Measurements from ENCODE around the gene COLQ.
A peak's percentile ranks its signal among the peaks of the same experiment; 100 is the strongest.
"Not testable (repeated sequence)": the region's sequence is repeated elsewhere in the genome, so short reads cannot be mapped to it uniquely, and the experiment has no call there.

The COLQ gene

GRCh38 chr3:15535732-15536131 is 14.2 kb upstream of the COLQ start:
- DNase-seq (ENCODE audit: low read depth): no peak
- no peak overlapping the region for H3K4me3 ChIP-seq (ENCODE audit: low read depth, low read length)
- TF ChIP-seq, protein P1, sequence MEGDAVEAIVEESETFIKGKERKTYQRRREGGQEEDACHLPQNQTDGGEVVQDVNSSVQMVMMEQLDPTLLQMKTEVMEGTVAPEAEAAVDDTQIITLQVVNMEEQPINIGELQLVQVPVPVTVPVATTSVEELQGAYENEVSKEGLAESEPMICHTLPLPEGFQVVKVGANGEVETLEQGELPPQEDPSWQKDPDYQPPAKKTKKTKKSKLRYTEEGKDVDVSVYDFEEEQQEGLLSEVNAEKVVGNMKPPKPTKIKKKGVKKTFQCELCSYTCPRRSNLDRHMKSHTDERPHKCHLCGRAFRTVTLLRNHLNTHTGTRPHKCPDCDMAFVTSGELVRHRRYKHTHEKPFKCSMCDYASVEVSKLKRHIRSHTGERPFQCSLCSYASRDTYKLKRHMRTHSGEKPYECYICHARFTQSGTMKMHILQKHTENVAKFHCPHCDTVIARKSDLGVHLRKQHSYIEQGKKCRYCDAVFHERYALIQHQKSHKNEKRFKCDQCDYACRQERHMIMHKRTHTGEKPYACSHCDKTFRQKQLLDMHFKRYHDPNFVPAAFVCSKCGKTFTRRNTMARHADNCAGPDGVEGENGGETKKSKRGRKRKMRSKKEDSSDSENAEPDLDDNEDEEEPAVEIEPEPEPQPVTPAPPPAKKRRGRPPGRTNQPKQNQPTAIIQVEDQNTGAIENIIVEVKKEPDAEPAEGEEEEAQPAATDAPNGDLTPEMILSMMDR (IDR thresholded peaks at IDR 0.05; ENCODE audit: insufficient read depth, low read depth, low read length, missing control alignments): no peak

DNA sequence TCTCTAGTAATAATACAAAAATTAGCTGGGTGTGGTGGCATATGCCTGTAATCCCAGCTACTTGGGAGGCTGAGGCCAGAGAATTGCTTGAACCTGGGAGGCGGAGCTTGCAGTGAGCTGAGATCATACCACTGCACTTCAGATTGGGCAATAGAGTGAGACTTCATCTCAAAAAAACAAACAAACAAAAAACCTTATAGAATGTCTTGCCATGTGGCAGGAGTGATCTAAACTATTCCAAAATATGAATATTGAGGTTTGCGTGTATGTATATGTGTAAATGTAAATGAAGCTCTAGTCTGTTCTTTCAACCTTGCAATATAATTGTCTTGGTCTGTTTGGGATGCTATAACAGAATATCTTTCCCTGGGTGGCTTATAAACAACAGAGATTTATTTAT is 11.1 kb upstream of the COLQ start:
- DNase-seq (ENCODE audit: low read depth); H3K4me3 ChIP-seq (ENCODE audit: low read depth, low read length): not testable (repeated sequence)

DNA sequence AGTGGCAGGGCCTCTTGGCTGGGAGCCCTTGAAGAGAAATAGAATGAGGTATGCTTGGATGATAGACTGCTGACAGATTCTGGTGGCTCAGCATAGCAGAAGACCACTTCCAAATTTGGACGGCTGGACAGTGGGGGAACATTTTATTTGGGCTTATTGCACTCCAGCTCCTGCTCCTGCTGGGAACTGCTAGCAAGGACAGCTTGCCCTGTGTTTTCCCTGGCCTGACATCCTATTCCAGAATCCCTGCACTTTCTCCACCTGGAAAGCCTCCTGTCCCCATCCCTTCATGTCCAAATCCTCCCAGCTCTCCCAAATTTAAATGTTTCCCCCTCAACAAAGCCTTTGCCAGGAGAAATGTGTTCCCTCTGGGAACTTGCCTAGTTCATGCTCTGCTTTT is 9.8 kb upstream of the COLQ start:
- TF ChIP-seq, protein P1 (IDR thresholded peaks at IDR 0.05; ENCODE audit: insufficient read depth, low read depth, low read length, missing control alignments): no peak
- no peak for DNase-seq (ENCODE audit: low read depth)
- H3K4me3 ChIP-seq (ENCODE audit: low read depth, low read length): no peak overlapping the region

DNA sequence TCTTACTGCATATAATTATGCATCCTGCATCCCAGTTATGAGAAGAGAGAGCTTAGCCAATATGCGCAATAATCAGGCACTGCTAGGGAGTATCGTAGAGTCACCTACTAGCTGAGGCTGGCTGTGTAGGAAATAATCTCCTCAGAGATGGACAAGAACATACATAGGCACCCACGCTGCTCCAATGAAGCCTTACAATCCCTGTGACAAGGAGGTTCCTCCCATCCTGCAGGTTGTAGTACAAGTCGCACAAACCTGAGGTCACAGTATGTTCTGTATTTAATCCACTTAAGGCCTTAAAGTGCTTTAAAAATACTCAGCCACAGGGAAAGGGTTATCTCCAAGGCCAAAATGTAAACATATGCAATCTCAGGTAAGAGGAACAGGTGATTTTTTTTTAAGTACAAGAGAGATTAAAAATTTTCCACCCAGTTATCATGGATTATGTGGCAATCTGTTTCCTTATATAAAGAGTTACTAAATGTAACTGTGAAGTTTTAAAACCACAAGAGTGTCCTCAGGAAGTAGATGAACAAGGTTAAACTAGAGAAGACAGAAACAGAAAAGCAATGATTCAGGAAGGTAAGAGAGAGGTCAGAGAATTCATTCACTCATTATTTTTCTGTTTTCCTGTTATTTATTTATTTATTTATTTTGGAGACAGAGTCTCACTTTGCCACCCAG is 7.5 kb upstream of the COLQ start:
- TF ChIP-seq, protein P1 (IDR thresholded peaks at IDR 0.05; ENCODE audit: insufficient read depth, low read depth, low read length, missing control alignments): no peak
- no peak overlapping the region for H3K4me3 ChIP-seq (ENCODE audit: low read depth, low read length)
- DNase-seq (ENCODE audit: low read depth): no peak

DNA sequence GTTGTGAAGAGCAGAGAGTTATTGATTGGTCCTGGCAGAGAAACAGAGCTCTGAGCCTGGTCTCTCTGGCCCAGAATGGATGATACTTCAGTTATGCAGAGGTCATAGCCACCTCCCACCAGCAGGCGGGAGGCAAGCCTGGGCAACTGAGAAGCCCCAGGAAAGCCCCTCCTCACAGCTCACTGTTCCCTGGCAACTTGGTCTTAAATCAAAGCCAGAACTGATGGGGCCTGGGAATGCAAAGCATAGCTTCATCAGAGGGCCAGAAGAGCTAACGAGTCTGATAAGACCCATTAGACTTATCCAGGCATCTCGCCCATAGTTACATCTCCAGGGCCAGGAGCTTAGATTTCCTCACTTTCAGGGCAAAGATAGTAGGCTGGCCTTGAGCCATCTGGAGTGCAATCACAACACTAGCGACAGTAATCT is 5.5 kb upstream of the COLQ start:
- TF ChIP-seq, protein P1 (IDR thresholded peaks at IDR 0.05; ENCODE audit: insufficient read depth, low read depth, low read length, missing control alignments): peak; percentile 49
- peak; percentile 53 for DNase-seq (ENCODE audit: low read depth)
- no peak overlapping the region for H3K4me3 ChIP-seq (ENCODE audit: low read depth, low read length)

DNA sequence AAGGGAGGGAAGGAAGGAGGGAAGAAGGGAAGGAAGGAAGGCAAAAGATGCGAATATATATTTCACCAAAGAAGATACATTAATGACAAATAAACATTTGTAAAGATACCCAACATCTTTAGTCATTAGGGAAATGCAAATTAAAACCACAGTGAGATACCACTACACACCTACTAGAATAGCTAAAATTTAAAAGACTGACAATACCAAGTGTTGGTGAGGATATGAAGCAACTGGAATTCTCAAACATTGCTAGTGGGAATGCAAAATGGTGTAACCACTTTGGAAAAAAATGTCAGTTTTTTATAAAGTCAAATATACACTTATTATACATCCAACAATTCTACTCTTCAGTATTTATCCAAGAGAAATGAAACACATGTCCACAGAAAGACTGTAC is 4.3 kb upstream of the COLQ start:
- no peak for DNase-seq (ENCODE audit: low read depth)
- TF ChIP-seq, protein P1 (IDR thresholded peaks at IDR 0.05; ENCODE audit: insufficient read depth, low read depth, low read length, missing control alignments): no peak

DNA sequence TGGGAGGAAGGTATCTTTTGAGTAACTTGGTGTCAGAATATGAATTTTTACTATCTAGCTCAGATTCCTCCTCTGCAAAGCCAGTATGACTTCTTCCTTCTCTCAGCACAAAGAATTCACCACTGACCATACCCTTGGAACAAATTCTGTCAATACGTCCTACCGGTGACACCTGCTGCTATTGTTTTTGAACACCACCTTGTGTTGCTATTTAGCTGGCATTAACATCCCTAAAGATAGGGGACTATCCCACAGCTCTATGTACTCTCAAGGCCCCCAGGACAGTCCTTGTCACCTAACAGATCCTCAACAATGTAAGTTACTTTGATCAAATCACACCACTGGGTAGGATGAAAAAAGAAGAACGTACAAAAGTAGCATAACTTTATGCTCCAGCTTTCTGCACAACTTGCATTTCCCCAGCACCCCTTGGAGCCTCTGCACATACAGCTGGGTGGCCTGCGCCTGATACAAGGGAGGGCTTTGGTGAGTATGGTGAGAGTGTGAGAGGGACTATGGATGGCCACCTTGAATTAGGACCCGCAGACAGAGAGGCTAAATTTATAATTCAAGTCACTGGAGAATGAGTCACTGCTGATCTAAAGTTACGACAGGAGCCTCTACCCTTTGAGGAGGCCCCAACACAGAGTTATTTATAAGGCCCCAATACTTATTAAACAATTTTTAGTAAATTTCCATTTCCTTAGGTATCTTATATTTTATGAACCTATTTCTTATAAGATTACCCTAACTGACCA is 2.3 kb upstream of the COLQ start:
- no peak for DNase-seq (ENCODE audit: low read depth)
- TF ChIP-seq, protein P1 (IDR thresholded peaks at IDR 0.05; ENCODE audit: insufficient read depth, low read depth, low read length, missing control alignments): no peak
- H3K4me3 ChIP-seq (ENCODE audit: low read depth, low read length): no peak overlapping the region

More for the DNA sequence above, 4.3 kb upstream of the COLQ start:
- no peak overlapping the region for H3K4me3 ChIP-seq (ENCODE audit: low read depth, low read length)
